Spleen (tissue), 11 donors: Measurements from ENCODE around the gene EFNB2. TPM values are rescaled to one million over a fixed set of nuclear protein-coding genes. Genes with fewer than 3 reads are reported as not detected.

Experiments used
- DNase-seq: peaks from one replicate; pipeline ENCODE4 v3.0.0-alpha.2; 2020
- H3K27ac ChIP-seq, 8 donors: fragments of 200-600 bp; sonication (generic) in 7 of 8; 1 replicate in 4 of 8; 2 replicates in 4 of 8; pipeline versions ENCODE4 v1.5.0 to v1.8.0; 2016 to 2021; ENCODE audit warnings: inconsistent platforms in 4 of 8, mild to moderate bottlenecking in 4 of 8, moderate library complexity in 1 of 8
- H3K27me3 ChIP-seq, 7 donors: fragments of 200-600 bp; sonication (generic) in 6 of 7; replicated peaks in 1 of 7; 1 replicate in 4 of 7; 2 replicates in 3 of 7; pipeline versions ENCODE4 v1.5.0 to v1.8.0; 2016 to 2021; ENCODE audit warnings: inconsistent platforms in 3 of 7, mild to moderate bottlenecking in 1 of 7
- H3K36me3 ChIP-seq, 6 donors: fragments of 200-600 bp; sonication (generic) in 5 of 6; 1 replicate in 4 of 6; 2 replicates in 2 of 6; pipeline versions ENCODE4 v1.5.0 to v1.8.0; 2016 to 2021; ENCODE audit warnings: inconsistent platforms in 2 of 6
- H3K4me1 ChIP-seq, 6 donors: fragments of 200-600 bp; sonication (generic) in 5 of 6; 1 replicate in 3 of 6; 2 replicates in 3 of 6; pipeline versions ENCODE4 v1.5.0 to v1.8.0; 2016 to 2021; ENCODE audit warnings: inconsistent platforms in 3 of 6
- H3K4me3 ChIP-seq, 8 donors: fragments of 200-600 bp; sonication (generic) in 7 of 8; 1 replicate in 4 of 8; 2 replicates in 4 of 8; pipeline versions ENCODE4 v1.5.0 to v1.8.0; 2016 to 2021; ENCODE audit warnings: inconsistent platforms in 4 of 8, mild to moderate bottlenecking in 4 of 8, moderate library complexity in 2 of 8
- H3K9me3 ChIP-seq, 8 donors: fragments of 200-600 bp; sonication (generic) in 7 of 8; 1 replicate in 4 of 8; 2 replicates in 4 of 8; pipeline versions ENCODE4 v1.5.0 to v1.8.0; 2016 to 2021; ENCODE audit warnings: inconsistent platforms in 4 of 8
- POLR2A ChIP-seq, 3 donors: fragments of 450-650 bp; IDR thresholded peaks; one replicate each; pipeline ENCODE4 v1.5.1; 2017; ENCODE audit warnings: antibody characterized with exemption in 3 of 3, mild to moderate bottlenecking in 1 of 3
- POLR2AphosphoS5 ChIP-seq, 3 donors: sonication (generic); formaldehyde crosslinking; IDR thresholded peaks; one replicate each; pipeline ENCODE4 v1.5.1; 2017; ENCODE audit warnings: antibody characterized with exemption in 3 of 3
- WGBS, 5 donors: extraction: QIAGEN DNeasy Blood & Tissue Kit in 3 of 5; methylation state at CpG; one replicate each; pipeline versions ENCODE4 v1.1.5 to v1.1.7; 2013 to 2018; 5-methylcytosine and 5-hydroxymethylcytosine counted together
- intact Hi-C: fragments of 100-400 bp; cut with DNase I; formaldehyde crosslinking; loops from one replicate; pipeline ENCODE4 v1.15.0; 2023; ENCODE audit warnings: low total_unique reads
- polyA plus RNA-seq, 3 donors: library from polyadenylated mRNA; stranded (reverse); fragments of 200-250 nt; gene quantifications; one replicate each; pipeline ENCODE4 v1.2.1, GENCODE V29; 2013
- total RNA-seq, 7 donors: library from RNA; depleted of rRNA in 3 of 7; stranded (reverse); fragments of >200 nt in 3 of 7; fragmentation: NEBNext Ultra II Directional in 4 of 7; extraction: Animal tissue kit (Norgen Biotek cat#: 25700) in 4 of 7; gene quantifications; one replicate each; pipeline versions ENCODE4 v1.1.0 to v1.2.1, GENCODE V29; 2016 to 2021
- TF ChIP-seq, protein P1 (sequence below), 11 experiments: fragments of 200-600 bp in 7 of 11; fragments of 450-650 bp in 4 of 11; sonication (generic) in 4 of 11; IDR thresholded peaks in 8 of 11; conservative IDR thresholded peaks in 3 of 11; 1 replicate in 7 of 11; 2 replicates in 4 of 11; pipeline versions ENCODE4 v1.4.0 to v1.8.0; 2016 to 2021; ENCODE audit warnings: antibody characterized with exemption in 11 of 11, inconsistent platforms in 4 of 11, mild to moderate bottlenecking in 1 of 11
- donor health status: healthy with polysubstance abuse.
- donor health status: DM: no; HTN: no; CAD: no; lungs with moderate emphysema.
- donor health status: DM: no; HTN: no; CAD: no.
- donor health status: Bipolar disorder and iron deficiency.
- donor health status: healthy.
- donor health status: DM: no; HTN: no; CAD: no.
- donor health status: DM: yes; HTN: yes; CAD: no.

EFNB2 gene
- total and polyA plus RNA-seq, 10 donors, result 2.9 to 22.9 (median 16.0) TPM

GRCh38 chr13:106440866-106441265 is 94.6 kb downstream of the EFNB2 start:
- Histone ChIP-seq H3K27ac (no peak overlapping the region), H3K9me3 (no peaks in the 10 kb centered on the region), H3K27me3 (no peaks in the 10 kb centered on the region), H3K4me3 (no peak overlapping the region), H3K36me3 (no peaks in the 10 kb centered on the region), H3K4me1 (no peaks in the 10 kb centered on the region)
- DNase-seq, result no peak
- TF ChIP-seq, protein P1, sequence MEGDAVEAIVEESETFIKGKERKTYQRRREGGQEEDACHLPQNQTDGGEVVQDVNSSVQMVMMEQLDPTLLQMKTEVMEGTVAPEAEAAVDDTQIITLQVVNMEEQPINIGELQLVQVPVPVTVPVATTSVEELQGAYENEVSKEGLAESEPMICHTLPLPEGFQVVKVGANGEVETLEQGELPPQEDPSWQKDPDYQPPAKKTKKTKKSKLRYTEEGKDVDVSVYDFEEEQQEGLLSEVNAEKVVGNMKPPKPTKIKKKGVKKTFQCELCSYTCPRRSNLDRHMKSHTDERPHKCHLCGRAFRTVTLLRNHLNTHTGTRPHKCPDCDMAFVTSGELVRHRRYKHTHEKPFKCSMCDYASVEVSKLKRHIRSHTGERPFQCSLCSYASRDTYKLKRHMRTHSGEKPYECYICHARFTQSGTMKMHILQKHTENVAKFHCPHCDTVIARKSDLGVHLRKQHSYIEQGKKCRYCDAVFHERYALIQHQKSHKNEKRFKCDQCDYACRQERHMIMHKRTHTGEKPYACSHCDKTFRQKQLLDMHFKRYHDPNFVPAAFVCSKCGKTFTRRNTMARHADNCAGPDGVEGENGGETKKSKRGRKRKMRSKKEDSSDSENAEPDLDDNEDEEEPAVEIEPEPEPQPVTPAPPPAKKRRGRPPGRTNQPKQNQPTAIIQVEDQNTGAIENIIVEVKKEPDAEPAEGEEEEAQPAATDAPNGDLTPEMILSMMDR (IDR thresholded peaks at IDR 0.05 in 8 of 11, conservative IDR thresholded peaks at IDR 0.05 in 3 of 11), result no peak
- TF ChIP-seq POLR2AphosphoS5 (IDR thresholded peaks at IDR 0.05) (no peak), POLR2A (IDR thresholded peaks at IDR 0.05) (no peak)
- 31 to 62% (median 39%) methylated on average over 2 of the region's 2 CpGs for WGBS, 5 donors
- intact Hi-C loops, result no loop called here

Other genes starting within 250 kb of the EFNB2 start
- 100 to 1,000 TPM in 6 of 7 donors, 10 to 100 TPM in 1; 99.5 to 204 (median 128) TPM for gene ARGLU1, start 32.5 kb upstream of the EFNB2 start, total RNA-seq
- 100 to 1,000 TPM; 123 to 190 (median 141) TPM for gene ARGLU1, start 32.5 kb upstream of the EFNB2 start, polyA plus RNA-seq